GM19238 (cell line): ENCODE data around the gene OR9Q1.

Experiments
- DNase-seq: peaks from one replicate; pipeline ENCODE4 v3.0.0; 2011; ENCODE audit warnings: low spot score; ENCODE audit not compliant: insufficient read length

Gene OR9Q1

GRCh38 chr11:58030653-58031052, 7.0 kb downstream of the OR9Q1 start, which contains the start of gene OR6Q1:
OR6Q1 (plus strand) TSS chr11:58030953; CDS start chr11:58030953, 0 bp downstream.
- DNase-seq = no peak

DNA sequence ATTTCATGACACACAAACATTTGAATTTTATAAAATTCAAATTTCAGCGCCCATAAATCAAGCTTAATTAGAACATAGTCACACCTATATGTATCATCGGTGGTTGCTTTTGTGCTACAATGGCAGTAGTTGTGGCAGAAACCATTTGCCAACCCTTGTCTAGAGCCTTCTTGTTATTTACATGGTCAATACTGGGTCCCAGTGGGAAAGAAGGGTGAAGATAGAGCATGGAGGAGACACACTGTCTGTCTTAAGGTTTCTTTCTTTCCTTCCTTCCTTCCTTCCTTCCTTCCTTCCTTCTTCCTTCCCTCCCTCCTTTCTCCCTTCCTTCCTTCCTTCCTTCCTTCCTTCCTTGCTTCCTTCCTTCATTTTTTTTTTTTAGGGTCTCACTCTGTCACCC, 10.8 kb downstream of the OR9Q1 start:
- DNase-seq = no peak

DNA sequence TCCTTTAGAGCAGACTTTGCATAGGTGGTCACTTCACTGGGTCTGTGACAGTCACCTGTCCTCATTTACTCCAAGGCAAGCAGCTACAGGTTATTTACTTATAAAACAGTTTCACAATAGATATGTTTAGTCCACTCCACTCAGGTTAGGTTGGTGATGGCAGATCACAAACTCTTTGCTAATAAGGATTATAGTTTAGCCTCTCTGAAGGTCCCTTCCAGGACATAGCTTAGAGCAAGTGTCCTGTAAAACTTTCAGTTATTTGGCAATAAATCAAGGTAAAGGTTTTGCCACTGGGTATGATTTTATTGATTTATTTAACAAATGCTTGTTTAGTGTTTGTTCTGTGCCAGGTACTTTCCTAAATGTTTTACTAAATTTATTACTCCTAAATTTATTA, 15.9 kb downstream of the OR9Q1 start:
- no peak for DNase-seq

- DNase-seq = no peak
Observed at GRCh38 chr11:58043379-58043778, 19.7 kb downstream of the OR9Q1 start.

DNA sequence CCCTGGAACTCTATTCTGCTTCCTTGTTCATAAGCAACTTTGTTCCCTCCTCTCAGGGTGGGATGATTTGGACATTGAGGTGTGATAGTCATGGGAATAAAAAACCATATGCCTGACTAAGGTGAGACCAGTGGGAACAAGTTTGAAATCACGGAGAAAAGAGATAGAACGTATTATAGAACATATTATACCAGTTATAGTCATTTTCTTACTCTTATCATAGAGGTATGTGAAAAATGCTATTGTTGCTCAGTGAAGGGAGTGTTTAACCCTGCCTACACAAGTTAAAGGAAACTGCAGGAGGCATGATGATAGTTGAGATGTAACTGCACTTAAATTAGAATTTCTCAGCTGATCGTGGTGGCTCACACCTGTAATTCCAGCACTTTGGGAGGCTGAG, 22.6 kb downstream of the OR9Q1 start:
- no peak for DNase-seq

- DNase-seq = no peak
Observed at GRCh38 chr11:58047818-58048217, 24.1 kb downstream of the OR9Q1 start.

DNA sequence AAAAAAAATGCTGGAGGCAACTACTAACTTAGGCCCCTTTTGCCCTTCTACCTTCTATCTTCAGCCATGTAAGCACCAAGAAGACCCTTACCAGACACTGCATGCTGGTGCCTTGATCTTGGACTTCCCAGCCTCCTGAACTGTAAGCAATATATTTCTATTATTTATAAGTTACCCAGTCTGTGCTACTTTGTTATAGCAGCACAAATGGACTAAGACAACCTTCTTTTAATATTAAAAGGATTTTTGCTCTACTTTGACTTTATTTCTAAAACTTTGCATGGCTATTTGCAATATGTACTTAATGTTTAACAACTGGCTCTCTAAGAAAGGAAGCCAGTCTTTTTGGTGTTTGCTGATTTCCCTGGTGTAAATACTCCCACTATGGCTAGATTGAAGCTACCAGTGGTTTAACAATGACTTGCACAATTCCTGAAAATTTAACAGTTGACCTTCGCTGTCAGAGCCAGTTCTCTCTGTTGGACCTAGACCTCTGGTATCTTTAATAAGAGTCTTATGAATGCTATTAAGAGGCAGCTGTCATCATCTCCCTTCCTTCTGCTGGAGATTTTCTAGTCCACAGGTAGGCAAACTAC, 32.2 kb downstream of the OR9Q1 start:
- no peak for DNase-seq

DNA sequence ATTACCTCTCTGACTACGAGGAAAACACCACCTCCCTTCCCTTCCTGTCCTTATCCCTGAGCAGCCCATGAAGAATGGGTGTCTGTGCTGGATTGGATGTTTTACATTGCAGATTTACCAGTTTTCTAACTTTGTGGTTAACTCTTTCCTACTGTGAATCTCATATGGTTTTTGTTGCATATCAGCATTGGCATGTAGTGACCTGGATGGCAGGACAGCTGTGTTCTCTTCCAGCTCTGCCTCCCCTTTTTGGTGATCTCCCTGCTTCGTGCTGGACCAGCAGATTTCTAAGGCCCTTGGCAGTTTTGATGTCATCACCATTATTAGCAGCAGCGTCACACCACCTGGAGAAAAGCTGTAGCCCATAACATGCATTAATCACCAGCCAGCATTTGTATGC, 33.8 kb downstream of the OR9Q1 start:
- DNase-seq = no peak

GRCh38 chr11:58058276-58059006, 34.8 kb downstream of the OR9Q1 start:
- no peak for DNase-seq

- DNase-seq = no peak
Observed at GRCh38 chr11:58059007-58059350, 35.3 kb downstream of the OR9Q1 start.

DNA sequence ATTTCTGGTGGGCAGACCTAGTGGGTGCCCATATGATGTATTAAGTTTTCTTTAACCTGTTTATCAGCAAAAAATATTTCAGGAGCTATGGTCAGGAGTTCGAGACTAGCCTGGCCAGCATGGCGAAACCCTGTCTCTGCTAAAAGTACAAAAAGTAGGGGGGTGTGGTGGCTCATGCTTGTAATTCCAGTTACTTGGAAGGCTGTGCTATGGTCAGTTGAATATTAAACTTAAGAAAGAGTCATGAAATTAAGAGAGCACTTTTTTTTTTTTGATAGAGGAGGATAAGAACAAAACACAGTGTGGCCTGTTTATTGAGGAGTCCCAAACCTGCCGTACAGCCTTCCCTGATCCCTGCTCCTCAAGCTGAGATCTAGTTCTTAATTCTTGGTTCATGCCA, 36.9 kb downstream of the OR9Q1 start:
- DNase-seq = no peak

- DNase-seq = no peak
Observed at GRCh38 chr11:58060939-58061672, 37.4 kb downstream of the OR9Q1 start.

GRCh38 chr11:58061813-58062212, 38.1 kb downstream of the OR9Q1 start:
- DNase-seq = no peak

DNA sequence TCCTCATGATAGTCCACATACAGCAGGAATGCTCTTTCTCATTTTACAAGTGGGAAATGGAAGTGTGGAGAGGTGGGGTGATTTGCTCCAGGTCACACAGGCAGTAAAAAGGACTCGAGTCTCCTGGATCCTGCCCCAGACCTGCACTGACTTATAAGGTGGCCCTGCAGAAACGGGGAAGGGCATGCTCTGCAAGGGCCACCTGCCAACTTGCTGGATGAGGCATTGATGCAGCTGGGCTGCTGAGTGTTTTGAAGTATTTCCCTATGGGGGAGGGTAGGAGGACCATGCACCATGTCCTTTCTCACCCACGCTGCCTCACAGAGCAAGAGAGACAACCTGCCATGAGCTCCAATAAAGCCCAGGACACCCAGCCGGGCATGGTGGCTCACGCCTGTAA, 44.0 kb downstream of the OR9Q1 start:
- no peak for DNase-seq

DNA sequence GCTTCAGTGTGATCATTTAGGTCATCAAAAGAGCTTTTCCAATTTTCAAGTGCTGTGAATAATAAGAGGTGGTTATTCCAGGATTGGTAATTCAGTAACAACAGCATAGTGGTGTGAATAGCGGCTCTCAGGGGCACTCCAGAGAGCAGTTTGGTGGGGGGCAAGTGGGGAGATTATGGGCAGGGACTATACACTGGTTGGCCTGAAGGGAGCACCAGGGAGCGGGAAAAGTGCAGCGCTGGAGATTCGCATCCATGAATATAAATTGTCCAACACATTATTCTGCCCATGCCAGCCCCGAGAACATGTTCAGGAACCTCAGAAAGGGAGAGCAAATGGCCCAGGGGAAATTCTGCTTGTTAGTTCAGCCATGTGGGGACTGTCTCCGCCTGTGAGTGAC, 45.0 kb downstream of the OR9Q1 start:
- DNase-seq = no peak

DNA sequence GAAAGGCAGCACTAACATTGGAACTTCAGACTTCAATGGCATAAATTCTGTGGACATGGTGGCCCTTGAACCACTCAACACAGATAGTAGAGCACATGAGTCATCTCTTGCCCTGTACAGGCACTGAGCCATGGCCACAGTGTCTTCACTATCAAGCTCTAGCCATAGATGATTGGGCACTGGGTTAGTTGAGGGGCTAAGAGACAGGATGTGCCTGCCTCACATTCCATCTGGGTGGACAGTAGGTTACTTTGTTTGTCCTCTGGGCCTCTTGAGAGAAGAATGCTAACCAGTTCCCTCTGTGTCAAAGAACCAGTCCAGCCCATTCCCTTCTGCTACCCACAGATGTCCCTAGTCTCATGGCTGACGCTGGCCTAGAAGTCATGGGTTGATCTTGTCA, 46.9 kb downstream of the OR9Q1 start:
- no peak for DNase-seq

DNA sequence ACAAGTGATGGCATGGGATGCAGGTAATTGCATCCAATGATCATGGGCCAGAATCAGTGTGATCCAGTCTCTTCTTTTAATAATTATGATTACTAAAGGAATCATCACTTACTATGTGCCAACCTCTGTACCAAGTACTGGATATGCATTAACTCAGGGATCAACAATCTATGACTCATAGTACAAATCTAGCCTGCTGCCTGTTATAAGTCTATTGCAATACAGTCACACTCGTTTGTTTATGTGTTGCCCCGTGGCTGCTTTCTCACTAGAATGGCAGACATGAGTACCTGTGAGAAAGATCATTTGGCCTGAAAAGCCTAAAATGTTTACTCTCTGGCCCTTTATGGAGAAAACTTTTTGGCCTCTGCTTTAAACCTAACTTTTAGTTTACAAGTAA, 52.1 kb downstream of the OR9Q1 start:
- DNase-seq = no peak

GRCh38 chr11:58086528-58086927, 62.8 kb downstream of the OR9Q1 start:
- no peak for DNase-seq

- no peak for DNase-seq
Observed at GRCh38 chr11:58097437-58097836, 73.8 kb downstream of the OR9Q1 start.

- DNase-seq = no peak
Observed at GRCh38 chr11:58121096-58121495, 97.4 kb downstream of the OR9Q1 start.

- no peak for DNase-seq
Observed at GRCh38 chr11:58125469-58125868, 101.8 kb downstream of the OR9Q1 start, which contains the start of gene OR9I1. OR9I1 (minus strand) TSS chr11:58125530; CDS start chr11:58119444, 6,086 bp downstream.

DNA sequence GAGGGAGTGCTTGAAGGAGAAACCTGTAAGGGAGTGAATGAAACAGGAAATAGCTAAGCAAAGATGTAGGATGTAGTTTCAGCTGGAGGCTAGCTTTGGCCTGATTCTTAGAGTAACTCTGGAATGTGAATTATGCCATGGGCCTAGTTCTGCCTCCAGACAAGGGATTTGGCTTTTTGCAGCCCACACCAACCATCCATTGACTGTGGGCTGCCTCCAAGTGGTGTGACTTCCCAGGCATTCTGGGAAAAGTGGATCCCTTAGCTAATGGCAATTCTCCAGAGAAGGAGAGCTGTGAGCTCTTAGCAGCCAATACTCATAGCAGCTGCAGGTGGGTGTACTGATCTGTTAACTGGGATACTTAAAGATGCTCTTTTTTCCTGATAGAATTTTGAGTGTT, 103.7 kb downstream of the OR9Q1 start:
- DNase-seq = no peak
